Lower leg skin (tissue), 4 donors: ENCODE data around the gene PCA3. TPM values are rescaled to one million over a fixed set of nuclear protein-coding genes. Genes with fewer than 3 reads are reported as not detected.

Source experiments
- DNase-seq, 2 donors: peaks; one replicate each; pipeline ENCODE4 v3.0.0-alpha.2; 2019; ENCODE audit warnings: low spot score in 2 of 2
- H3K4me3 ChIP-seq: fragments of 200-600 bp; sonication (generic); 2 replicates; pipeline ENCODE4 v1.5.1; 2017; ENCODE audit warnings: mild to moderate bottlenecking, low read depth; ENCODE audit not compliant: poor library complexity, severe bottlenecking
- POLR2A ChIP-seq, 2 donors: fragments of 450-650 bp; IDR thresholded peaks; one replicate each; pipeline ENCODE4 v1.6.1; 2016 to 2017; ENCODE audit warnings: antibody characterized with exemption in 2 of 2, mild to moderate bottlenecking in 1 of 2, moderate library complexity in 1 of 2
- WGBS, 2 donors: methylation state at CpG; one replicate each; pipeline ENCODE4 v1.1.5; 2018; 5-methylcytosine and 5-hydroxymethylcytosine counted together
- intact Hi-C: fragments of 100-400 bp; cut with DNase I; formaldehyde crosslinking; loops from one replicate; pipeline ENCODE4 v1.15.0; 2023; ENCODE audit warnings: low total_unique reads
- total RNA-seq, 4 donors: library from RNA; depleted of rRNA; stranded (reverse); fragments of >200 nt; gene quantifications; one replicate each; pipeline ENCODE4 v1.1.0, GENCODE V29; 2016
- TF ChIP-seq, protein P1 (sequence below), 3 donors: fragments of 450-650 bp; IDR thresholded peaks; one replicate each; pipeline ENCODE4 v1.5.1; 2016; ENCODE audit warnings: antibody characterized with exemption in 3 of 3, mild to moderate bottlenecking in 3 of 3, moderate library complexity in 2 of 3

PCA3 gene
- total RNA-seq, 4 donors from 2014 or later, result not detected

DNA sequence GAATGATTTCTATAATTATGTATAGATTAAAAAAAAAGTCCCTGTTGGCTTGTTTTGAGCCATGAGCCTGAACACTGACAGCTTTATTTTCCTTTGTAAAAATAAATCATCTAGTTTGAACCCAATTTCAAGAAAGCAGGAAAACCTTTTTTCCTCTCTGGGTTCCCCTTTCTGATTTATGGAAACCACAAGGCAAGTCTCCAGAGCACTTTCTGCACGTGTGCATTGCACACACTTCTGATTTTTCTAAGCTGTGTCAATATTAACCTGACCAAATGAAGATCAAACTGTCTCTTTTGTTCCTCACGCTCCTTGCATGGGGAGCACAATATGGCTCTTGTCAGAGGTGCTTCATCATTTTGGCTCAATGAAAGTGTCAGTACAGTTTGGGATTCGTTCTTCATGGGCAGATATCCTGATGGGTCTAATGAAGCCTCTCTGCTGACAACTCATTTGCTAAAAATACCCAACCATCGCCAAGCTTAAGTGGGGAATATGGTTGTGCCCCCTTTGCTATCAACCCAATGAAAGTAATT is 39.2 kb upstream of the PCA3 start:
- WGBS, 2 donors, result 52 to 76% methylated on average over 4 of the region's 4 CpGs
- TF ChIP-seq, protein P1, sequence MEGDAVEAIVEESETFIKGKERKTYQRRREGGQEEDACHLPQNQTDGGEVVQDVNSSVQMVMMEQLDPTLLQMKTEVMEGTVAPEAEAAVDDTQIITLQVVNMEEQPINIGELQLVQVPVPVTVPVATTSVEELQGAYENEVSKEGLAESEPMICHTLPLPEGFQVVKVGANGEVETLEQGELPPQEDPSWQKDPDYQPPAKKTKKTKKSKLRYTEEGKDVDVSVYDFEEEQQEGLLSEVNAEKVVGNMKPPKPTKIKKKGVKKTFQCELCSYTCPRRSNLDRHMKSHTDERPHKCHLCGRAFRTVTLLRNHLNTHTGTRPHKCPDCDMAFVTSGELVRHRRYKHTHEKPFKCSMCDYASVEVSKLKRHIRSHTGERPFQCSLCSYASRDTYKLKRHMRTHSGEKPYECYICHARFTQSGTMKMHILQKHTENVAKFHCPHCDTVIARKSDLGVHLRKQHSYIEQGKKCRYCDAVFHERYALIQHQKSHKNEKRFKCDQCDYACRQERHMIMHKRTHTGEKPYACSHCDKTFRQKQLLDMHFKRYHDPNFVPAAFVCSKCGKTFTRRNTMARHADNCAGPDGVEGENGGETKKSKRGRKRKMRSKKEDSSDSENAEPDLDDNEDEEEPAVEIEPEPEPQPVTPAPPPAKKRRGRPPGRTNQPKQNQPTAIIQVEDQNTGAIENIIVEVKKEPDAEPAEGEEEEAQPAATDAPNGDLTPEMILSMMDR (IDR thresholded peaks at IDR 0.05), result no peak
- no peak for TF ChIP-seq POLR2A (IDR thresholded peaks at IDR 0.05)
- DNase-seq, result no peak
- no peak overlapping the region for H3K4me3 ChIP-seq
- intact Hi-C loops, result no loop called here

DNA sequence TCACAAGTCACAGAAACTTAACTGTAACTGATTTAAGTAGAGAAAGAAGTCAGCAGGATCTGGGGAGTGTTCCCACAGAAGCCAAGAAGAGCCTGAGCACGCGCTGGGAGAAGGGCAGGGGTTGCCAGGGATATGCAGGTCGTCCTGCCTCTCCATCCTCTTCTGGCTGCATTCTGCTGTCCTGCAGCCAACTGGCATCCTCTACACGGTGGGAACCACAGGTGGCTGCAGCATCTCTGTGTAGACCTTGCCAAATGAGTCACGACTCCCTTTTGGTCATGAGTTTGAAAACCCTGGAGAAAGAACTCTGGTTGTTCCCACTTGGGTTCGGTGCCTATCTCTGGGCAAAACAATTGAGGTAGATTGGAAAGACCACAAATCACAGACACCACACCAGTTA is 38.4 kb upstream of the PCA3 start:
- TF ChIP-seq, protein P1 (IDR thresholded peaks at IDR 0.05), result no peak
- TF ChIP-seq POLR2A (IDR thresholded peaks at IDR 0.05), result no peak
- no peak for DNase-seq
- no peak overlapping the region for H3K4me3 ChIP-seq
- 51 to 53% methylated on average over 6 of the region's 6 CpGs for WGBS, 2 donors
- intact Hi-C loops, result no loop called here

DNA sequence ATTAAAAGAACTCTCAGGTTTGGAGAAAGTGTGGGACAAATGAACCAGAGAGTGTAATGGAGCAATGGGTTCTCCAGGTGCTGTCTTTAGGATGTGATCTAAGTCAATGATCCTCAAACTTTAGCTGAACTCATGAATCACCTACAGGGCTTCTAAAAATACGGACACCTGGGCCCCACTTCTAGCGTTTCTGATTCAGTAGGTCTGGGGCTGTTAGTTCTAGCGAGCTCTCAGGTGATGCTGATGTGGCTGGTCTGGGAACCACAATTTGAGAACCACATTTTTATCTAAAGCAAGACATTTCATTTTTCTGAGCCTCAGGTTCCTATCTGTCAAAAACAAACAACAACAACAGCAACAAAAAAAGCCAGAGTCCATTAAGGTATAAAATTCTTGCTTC is 35.1 kb upstream of the PCA3 start:
- DNase-seq, result no peak
- no peak overlapping the region for H3K4me3 ChIP-seq
- TF ChIP-seq, protein P1 (IDR thresholded peaks at IDR 0.05), result no peak
- TF ChIP-seq POLR2A (IDR thresholded peaks at IDR 0.05), result no peak
- intact Hi-C loops, result no loop called here
- 85 to 92% methylated on average over 3 of the region's 3 CpGs for WGBS, 2 donors

DNA sequence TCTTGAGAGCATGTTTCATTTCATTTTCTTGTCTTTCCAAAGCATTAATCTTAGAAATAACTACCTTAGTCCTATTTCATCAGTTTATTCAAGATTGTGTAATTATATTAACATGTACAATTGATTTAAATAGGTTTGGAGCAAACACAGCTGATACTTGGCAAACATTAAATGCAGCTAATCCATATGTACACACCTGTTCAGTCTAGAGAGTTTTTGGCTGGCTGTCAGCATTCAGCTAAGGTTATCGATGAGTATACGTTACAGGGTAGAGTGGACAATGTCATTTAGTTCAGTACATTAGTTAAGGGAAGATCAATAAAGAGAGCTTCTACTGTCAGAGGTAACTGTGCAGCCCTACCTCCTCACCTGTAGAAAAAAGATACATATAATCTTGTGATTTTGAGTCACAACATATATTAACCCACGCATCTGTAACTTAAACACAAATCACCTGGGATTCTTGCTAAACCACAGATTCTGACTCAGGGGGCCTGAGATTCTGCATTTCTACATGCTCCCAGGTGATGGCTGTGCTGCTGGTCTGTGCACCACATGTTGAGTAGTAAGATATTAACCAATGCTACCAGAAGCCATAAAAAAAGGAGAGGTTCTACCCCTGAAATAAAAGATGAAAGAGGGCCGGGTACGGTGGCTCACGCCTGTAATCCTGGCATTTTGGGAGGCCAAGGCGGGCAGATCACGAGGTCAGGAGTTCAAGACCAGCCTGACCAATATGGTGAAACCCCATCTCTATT is 34.1 kb upstream of the PCA3 start:
- intact Hi-C loops, result no loop called here
- no peak for DNase-seq
- no peak overlapping the region for H3K4me3 ChIP-seq
- 79 to 83% methylated on average over 8 of the region's 8 CpGs for WGBS, 2 donors
- TF ChIP-seq, protein P1 (IDR thresholded peaks at IDR 0.05), result no peak
- no peak for TF ChIP-seq POLR2A (IDR thresholded peaks at IDR 0.05)

DNA sequence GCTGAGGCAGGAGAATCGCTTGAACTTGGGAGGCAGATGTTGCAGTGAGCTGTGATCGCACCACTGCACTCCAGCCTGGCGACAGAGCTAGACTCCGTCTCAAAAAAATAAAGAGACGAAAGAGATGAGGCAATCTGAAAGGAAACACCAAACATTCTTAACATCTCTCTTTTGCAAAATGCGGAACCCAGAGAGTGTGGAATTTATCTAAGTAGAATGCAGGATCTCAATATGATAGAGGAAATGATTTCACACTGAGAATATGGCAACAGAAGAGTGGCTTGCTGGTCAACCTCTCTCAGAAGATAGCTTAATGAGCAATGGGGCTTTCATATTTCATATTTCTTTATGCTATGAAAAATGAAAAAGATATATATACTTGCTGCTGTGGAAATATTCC is 33.4 kb upstream of the PCA3 start:
- no peak for TF ChIP-seq POLR2A (IDR thresholded peaks at IDR 0.05)
- TF ChIP-seq, protein P1 (IDR thresholded peaks at IDR 0.05), result no peak
- WGBS, 2 donors, result 88% methylated on average over 6 of the region's 6 CpGs
- intact Hi-C loops, result no loop called here
- H3K4me3 ChIP-seq, result no peak overlapping the region
- no peak for DNase-seq
